ENCODE results near the gene CEP170. TPM values are rescaled to one million over a fixed set of nuclear protein-coding genes. Genes with fewer than 3 reads are reported as not detected.

The CEP170 gene
- polyA plus RNA-seq, 3 donors = 13.7 to 44.5 (median 17.4) TPM

DNA sequence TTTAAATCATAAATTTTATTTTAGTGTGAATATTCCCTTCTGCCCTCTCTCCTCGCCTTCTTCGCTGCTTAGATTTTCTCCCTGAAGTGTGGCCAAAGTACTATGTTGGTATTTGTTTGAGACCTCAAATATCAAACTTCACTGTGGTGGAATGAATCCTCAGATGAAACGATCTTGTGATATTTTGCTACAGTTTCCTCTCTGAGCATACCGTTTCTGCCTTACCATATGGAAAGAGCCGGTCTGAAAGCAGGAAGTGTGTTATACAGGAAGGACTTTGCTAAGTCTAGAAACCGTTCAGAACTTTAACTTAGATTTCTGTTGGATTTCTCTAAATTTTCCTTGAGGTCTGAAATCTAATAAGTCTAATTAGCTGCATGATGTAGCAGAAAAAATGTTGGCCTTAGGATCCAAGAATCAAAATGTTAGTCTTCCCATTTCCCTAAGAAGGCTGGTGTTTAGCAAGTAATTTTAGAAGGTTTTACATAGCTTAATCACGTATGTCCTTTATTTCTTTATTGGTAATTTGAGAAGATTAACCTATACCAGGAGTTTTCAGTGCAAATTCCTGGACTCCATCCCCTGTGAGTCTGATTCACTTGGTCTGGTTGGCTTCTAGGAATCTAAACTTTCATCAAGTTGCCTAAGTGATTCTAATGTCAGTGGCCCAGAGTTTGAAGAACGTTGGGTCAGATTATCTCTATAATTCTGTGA lies 31.5 kb upstream of the CEP170 start:
- H3K27me3 Mint-ChIP-seq (ENCODE audit: low read depth in 3 of 3) = no peaks in the 10 kb centered on the region
- Histone ChIP-seq H3K36me3 (replicated peaks in 1 of 2; ENCODE audit: control insufficient read depth in 1 of 2, insufficient read depth in 2 of 2, low read length in 2 of 2) (peaks cover 4 to 32% of the 10 kb centered on the region in 2 donors), H3K9me3 (replicated peaks in 1 of 2; ENCODE audit: control insufficient read depth in 1 of 2, insufficient read depth in 1 of 2, low read length in 2 of 2) (no peaks in the 10 kb centered on the region), H3K27ac (ENCODE audit: low read depth in 1 of 2, low read length in 2 of 2) (peak overlapping the region; percentile 25 to 96), H3K4me2 (replicated peaks; ENCODE audit: extremely low read depth, low read length, poor library complexity, severe bottlenecking) (peak overlapping the region; percentile 64), H3K79me2 (ENCODE audit: insufficient read depth, low read length) (peaks cover 30% of the 10 kb centered on the region), H2AFZ (ENCODE audit: insufficient read depth, low read depth, low read length, poor library complexity, severe bottlenecking) (no peak overlapping the region), H4K20me1 (ENCODE audit: insufficient read depth, low read length) (no peaks in the 10 kb centered on the region), H3K9ac (ENCODE audit: insufficient read depth, low read length, poor library complexity, severe bottlenecking) (peak overlapping the region; percentile 71), H3K4me3 (replicated peaks in 1 of 3; ENCODE audit: low read depth in 2 of 3, low read length in 3 of 3) (peak overlapping the region in 2 of 3 experiments; percentile 25 to 54), H3K4me1 (ENCODE audit: control insufficient read depth in 1 of 2, insufficient read depth in 2 of 2, low read length in 2 of 2) (peaks cover 47 to 53% of the 10 kb centered on the region in 2 donors), H3K27me3 (ENCODE audit: control insufficient read depth in 2 of 2, insufficient read depth in 2 of 2, low read length in 2 of 2) (no peaks in the 10 kb centered on the region)
- peaks cover 54% of the 10 kb centered on the region for H3K4me1 Mint-ChIP-seq
- peak overlapping the region; percentile 14 to 30 for H3K4me3 Mint-ChIP-seq
- DNase-seq = peak; percentile 62 to 76 (median 71)
- no peak for TF ChIP-seq CTCF (IDR thresholded peaks at IDR 0.05)
- 0% methylated on average over 2 of the region's 8 CpGs for WGBS (ENCODE audit: insufficient coverage)
- H3K36me3 Mint-ChIP-seq = peaks cover 41 to 46% of the 10 kb centered on the region in 2 donors
- H3K27ac Mint-ChIP-seq = peak overlapping the region; percentile 98 to 100 (median 99)
- intact Hi-C loops (cut with micrococcal nuclease) = loop anchor here in 1 of 2 donors (5.0 to 10.0 kb wide), 2 partner anchors 34 to 188 kb away; no protein-coding TSS in a partner anchor
- peaks cover 0 to 4% (median 0%) of the 10 kb centered on the region in 7 donors for H3K9me3 Mint-ChIP-seq

- no peak overlapping the region for H3K27ac Mint-ChIP-seq
- no peak overlapping the region for H3K4me2 ChIP-seq (replicated peaks; ENCODE audit: extremely low read depth, low read length, poor library complexity, severe bottlenecking)
- no peaks in the 10 kb centered on the region for H3K9me3 ChIP-seq (replicated peaks in 1 of 2; ENCODE audit: control insufficient read depth in 1 of 2, insufficient read depth in 1 of 2, low read length in 2 of 2)
- H3K27me3 Mint-ChIP-seq (ENCODE audit: low read depth in 3 of 3) = no peaks in the 10 kb centered on the region
- no peak overlapping the region for H3K4me3 ChIP-seq (replicated peaks in 1 of 3; ENCODE audit: low read depth in 2 of 3, low read length in 3 of 3)
- H3K9me3 Mint-ChIP-seq = peaks cover 0 to 4% (median 0%) of the 10 kb centered on the region in 7 donors
- H3K36me3 ChIP-seq (replicated peaks in 1 of 2; ENCODE audit: control insufficient read depth in 1 of 2, insufficient read depth in 2 of 2, low read length in 2 of 2) = peaks cover 9 to 44% of the 10 kb centered on the region in 2 donors
- H3K79me2 ChIP-seq (ENCODE audit: insufficient read depth, low read length) = peaks cover 8% of the 10 kb centered on the region
- no peak overlapping the region for H2AFZ ChIP-seq (ENCODE audit: insufficient read depth, low read depth, low read length, poor library complexity, severe bottlenecking)
- WGBS (ENCODE audit: insufficient coverage) = 100% methylated on average over 1 of the region's 5 CpGs
- H3K4me3 Mint-ChIP-seq = no peak overlapping the region
- intact Hi-C loops (cut with micrococcal nuclease) = loop anchor here in 1 of 2 donors (10.0 kb wide), 1 partner anchor 193 kb away; no protein-coding TSS in a partner anchor
- H4K20me1 ChIP-seq (ENCODE audit: insufficient read depth, low read length) = no peaks in the 10 kb centered on the region
- H3K27ac ChIP-seq (ENCODE audit: low read depth in 1 of 2, low read length in 2 of 2) = no peak overlapping the region
- H3K27me3 ChIP-seq (ENCODE audit: control insufficient read depth in 2 of 2, insufficient read depth in 2 of 2, low read length in 2 of 2) = no peaks in the 10 kb centered on the region
- peaks cover 35 to 44% of the 10 kb centered on the region in 2 donors for H3K36me3 Mint-ChIP-seq
- DNase-seq = no peak
- peaks cover 26 to 30% of the 10 kb centered on the region in 2 donors for H3K4me1 ChIP-seq (ENCODE audit: control insufficient read depth in 1 of 2, insufficient read depth in 2 of 2, low read length in 2 of 2)
- TF ChIP-seq CTCF (IDR thresholded peaks at IDR 0.05) = no peak
- H3K9ac ChIP-seq (ENCODE audit: insufficient read depth, low read length, poor library complexity, severe bottlenecking) = no peak overlapping the region
- peaks cover 27% of the 10 kb centered on the region for H3K4me1 Mint-ChIP-seq
Observed at GRCh38 chr1:243281672-243282071, 26.6 kb upstream of the CEP170 start.
